GM12873 (cell line): ENCODE results near the gene NBEAL1.

ENCODE experiments used
- CTCF ChIP-seq: IDR thresholded peaks from 2 replicates; pipeline ENCODE4 v1.5.1; 2012; ENCODE audit warnings: low read depth, mild to moderate bottlenecking, moderate library complexity, low read length, control low read depth; ENCODE audit not compliant: insufficient read depth; ENCODE audit errors: missing control alignments

Gene NBEAL1

GRCh38 chr2:203072371-203072770 lies 57.7 kb downstream of the NBEAL1 start:
- TF ChIP-seq CTCF = no peak

GRCh38 chr2:203077451-203077850 lies 62.8 kb downstream of the NBEAL1 start:
- no peak for TF ChIP-seq CTCF

- TF ChIP-seq CTCF = no peak
Observed at GRCh38 chr2:203080447-203081045, 65.9 kb downstream of the NBEAL1 start.

- TF ChIP-seq CTCF = no peak
Observed at GRCh38 chr2:203083328-203083727, 68.7 kb downstream of the NBEAL1 start.

- peak; percentile 29 for TF ChIP-seq CTCF
Observed at GRCh38 chr2:203097735-203098134, 83.1 kb downstream of the NBEAL1 start.

- no peak for TF ChIP-seq CTCF
Observed at GRCh38 chr2:203104273-203104672, 89.6 kb downstream of the NBEAL1 start.

GRCh38 chr2:203105996-203106395 lies 91.3 kb downstream of the NBEAL1 start:
- no peak for TF ChIP-seq CTCF
